Inflammatory macrophage treated with lipopolysaccharide for 1 hour (primary cell): ENCODE measurements around the gene INPP5A.

Source experiments
- DNase-seq, 2 donors: peaks; one replicate each; pipeline ENCODE4 v3.0.0-alpha.2; 2020 to 2022

INPP5A gene

GRCh38 chr10:132616170-132616995, 78.8 kb downstream of the INPP5A start:
- no peak for DNase-seq

- no peak for DNase-seq
Measured at GRCh38 chr10:132616996-132617736, 79.6 kb downstream of the INPP5A start.

- DNase-seq: no peak
Measured at GRCh38 chr10:132617737-132618052, 80.1 kb downstream of the INPP5A start.

- DNase-seq: no peak
Measured at GRCh38 chr10:132618158-132618919, 80.8 kb downstream of the INPP5A start.

GRCh38 chr10:132619927-132620326, 82.3 kb downstream of the INPP5A start:
- no peak for DNase-seq

GRCh38 chr10:132624061-132624846, 86.7 kb downstream of the INPP5A start:
- no peak for DNase-seq

- DNase-seq: no peak
Measured at GRCh38 chr10:132624847-132625471, 87.4 kb downstream of the INPP5A start.

GRCh38 chr10:132626019-132626760, 88.6 kb downstream of the INPP5A start:
- DNase-seq: no peak

GRCh38 chr10:132626761-132627665, 89.4 kb downstream of the INPP5A start:
- DNase-seq: no peak

GRCh38 chr10:132627666-132628531, 90.3 kb downstream of the INPP5A start:
- DNase-seq: no peak

- DNase-seq: no peak
Measured at GRCh38 chr10:132628966-132629900, 91.6 kb downstream of the INPP5A start.

- DNase-seq: no peak
Measured at GRCh38 chr10:132630156-132630555, 92.6 kb downstream of the INPP5A start.

- no peak for DNase-seq
Measured at GRCh38 chr10:132630666-132631337, 93.2 kb downstream of the INPP5A start.

- no peak for DNase-seq
Measured at GRCh38 chr10:132631338-132631735, 93.8 kb downstream of the INPP5A start.

GRCh38 chr10:132632091-132632561, 94.5 kb downstream of the INPP5A start:
- no peak for DNase-seq

GRCh38 chr10:132632851-132633684, 95.5 kb downstream of the INPP5A start:
- no peak for DNase-seq
